HG03457 (cell line): ENCODE data around the gene LACTB.

ENCODE experiments used
- ATAC-seq: cut with Tn5 transposase; IDR thresholded peaks from one replicate; pipeline ENCODE4 v1.9.1; 2021; ENCODE audit warnings: moderate number of reproducible peaks; ENCODE audit not compliant: unreplicated experiment

LACTB gene, protein sequence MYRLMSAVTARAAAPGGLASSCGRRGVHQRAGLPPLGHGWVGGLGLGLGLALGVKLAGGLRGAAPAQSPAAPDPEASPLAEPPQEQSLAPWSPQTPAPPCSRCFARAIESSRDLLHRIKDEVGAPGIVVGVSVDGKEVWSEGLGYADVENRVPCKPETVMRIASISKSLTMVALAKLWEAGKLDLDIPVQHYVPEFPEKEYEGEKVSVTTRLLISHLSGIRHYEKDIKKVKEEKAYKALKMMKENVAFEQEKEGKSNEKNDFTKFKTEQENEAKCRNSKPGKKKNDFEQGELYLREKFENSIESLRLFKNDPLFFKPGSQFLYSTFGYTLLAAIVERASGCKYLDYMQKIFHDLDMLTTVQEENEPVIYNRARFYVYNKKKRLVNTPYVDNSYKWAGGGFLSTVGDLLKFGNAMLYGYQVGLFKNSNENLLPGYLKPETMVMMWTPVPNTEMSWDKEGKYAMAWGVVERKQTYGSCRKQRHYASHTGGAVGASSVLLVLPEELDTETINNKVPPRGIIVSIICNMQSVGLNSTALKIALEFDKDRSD

GRCh38 chr15:63121382-63122001 lies at the start of gene LACTB:
TSS of gene LACTB (plus strand) at chr15:63121861. CDS start at chr15:63121872, 11 bp downstream.
- ATAC-seq, result peak; percentile 54

GRCh38 chr15:63072023-63072650 lies 49.5 kb upstream of the LACTB start:
- no peak for ATAC-seq

GRCh38 chr15:63072809-63073277 lies 48.8 kb upstream of the LACTB start:
- no peak for ATAC-seq

DNA sequence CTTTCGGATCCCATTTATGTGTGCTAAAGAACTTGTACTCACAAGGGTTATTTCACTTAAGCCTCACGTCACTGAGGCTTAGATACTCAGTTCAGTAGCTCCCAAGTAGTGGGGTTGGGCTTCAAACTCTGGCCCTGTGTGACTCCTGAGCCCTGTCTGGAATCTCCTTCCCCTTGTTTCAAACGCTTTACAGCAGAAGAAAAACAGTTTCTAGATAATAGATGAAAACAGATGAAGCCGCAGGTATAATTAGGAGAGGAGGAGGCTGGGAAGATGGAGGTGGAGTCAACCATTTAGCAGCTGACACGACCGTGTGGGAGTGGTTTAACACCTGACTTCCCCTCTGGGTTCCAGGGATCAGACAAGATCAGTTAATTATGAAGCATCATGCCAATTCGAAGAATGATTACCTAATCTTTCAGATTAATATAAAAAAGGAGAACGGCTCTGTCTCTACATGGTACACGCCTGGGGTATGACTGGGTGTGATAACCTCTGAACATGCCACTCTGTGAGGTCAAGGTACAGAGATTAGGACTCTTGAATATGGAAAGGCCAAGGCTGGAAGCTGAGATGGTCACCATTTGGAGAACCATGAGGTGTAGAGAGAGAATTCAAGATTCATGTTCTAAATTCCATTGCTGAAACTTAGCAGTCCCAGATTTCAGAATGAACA lies 48.0 kb upstream of the LACTB start:
- ATAC-seq, result no peak

DNA sequence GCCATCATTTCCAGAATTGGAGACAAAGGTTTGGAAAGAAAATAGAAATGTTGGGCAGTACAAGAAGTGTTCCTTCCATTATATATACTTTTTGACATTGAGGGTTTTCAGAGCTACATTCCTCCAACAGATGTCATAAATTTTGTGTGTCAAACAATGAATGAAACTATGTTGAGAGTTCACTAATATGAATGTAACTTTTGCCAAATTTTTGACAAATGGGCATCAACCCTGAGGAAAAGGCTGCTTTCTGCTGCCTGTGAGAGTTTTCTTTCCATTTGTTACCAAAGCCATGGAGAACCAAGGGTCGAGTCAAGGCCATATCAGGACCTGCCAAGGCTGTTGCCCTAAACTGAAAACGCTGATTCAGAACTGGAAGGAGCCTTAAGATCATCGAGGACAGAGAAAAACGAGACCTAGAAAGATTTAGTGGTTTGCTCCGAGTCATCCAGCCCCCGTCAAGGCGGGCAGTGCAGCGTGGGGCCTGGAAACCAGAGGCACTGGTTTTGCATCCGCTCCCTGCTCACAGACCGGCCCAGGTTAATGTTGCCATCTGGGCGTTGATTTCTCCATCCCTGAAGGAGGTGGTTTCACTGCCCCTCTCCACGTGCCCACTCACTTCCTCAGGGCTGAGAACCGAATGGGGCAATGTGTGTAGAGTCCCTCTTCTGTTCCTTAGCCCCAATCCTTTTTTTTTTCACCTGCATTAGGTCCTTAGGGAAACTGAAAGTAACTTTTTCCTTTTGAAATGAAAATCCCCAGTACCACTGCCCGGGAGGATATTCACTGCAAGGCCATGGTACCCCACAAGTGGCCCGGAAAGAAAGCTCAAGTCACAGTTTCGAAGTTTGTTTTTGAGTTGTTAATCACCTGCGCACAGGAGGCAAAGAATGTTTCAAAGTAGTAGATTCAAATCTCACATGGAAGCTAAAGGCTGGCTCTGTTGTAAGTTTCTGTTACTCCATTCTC lies 46.4 kb upstream of the LACTB start:
- no peak for ATAC-seq

DNA sequence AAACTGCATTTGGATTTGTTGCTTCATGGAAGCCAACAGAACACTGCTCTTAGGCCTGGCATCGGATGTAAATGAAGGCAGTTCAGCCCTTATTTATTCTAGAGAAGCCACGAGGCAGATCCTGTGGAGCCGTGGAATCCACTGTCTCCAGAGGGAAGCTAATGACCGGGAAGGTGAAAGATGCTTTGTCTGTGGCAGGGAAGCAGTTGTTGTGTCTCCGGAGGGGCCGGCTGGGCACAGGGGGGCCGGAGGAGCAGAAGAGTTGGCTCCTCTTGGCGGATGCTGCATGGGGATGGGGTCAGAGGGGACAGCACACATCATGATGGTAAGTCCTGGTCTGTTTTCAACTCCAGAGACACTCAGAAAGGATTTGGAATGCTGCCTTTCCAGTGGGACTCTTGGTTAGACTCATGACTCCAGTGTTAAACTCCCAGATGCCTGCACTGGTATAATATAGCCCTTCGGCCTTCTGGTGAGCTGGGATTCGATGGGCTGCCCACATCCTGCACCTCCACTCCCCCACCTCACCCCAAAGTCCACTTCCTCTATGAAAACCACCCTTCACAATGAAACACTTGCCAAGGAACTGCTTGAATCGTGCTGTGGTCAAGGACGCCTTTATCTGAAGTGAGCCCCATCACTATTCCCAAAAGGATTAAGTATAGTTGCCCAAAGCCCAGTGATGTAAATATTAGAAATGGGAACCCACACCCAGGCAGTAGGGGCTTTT lies 45.5 kb upstream of the LACTB start:
- no peak for ATAC-seq

- no peak for ATAC-seq
These were observed 45.0 kb upstream of the LACTB start for GRCh38 chr15:63076714-63077046.

GRCh38 chr15:63077952-63078351 lies 43.7 kb upstream of the LACTB start:
- no peak for ATAC-seq

GRCh38 chr15:63079947-63080626 lies 41.6 kb upstream of the LACTB start:
- ATAC-seq, result no peak

GRCh38 chr15:63080634-63081250 lies 40.9 kb upstream of the LACTB start:
- no peak for ATAC-seq

- ATAC-seq, result no peak
These were observed 39.3 kb upstream of the LACTB start for GRCh38 chr15:63082366-63082765.

DNA sequence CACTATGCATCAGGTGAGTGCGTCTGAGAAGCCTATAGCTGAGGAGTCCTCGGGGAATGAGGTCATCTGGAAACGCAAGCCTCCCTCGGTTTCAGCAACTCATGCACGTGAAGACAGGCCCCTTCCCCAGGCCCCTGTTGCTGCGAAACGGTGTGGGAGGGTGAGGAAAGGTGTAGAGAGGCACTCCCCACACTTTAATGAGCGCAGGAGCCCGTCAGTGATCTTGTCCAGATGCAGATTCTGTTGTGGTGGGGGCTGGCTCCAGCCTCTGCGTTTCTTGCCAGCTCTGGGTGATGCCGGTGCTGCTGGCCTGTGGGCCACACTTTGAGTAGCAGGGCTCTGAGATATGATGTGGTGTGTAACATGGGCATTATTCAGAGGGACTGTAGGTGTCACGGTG lies 38.6 kb upstream of the LACTB start:
- ATAC-seq, result no peak

DNA sequence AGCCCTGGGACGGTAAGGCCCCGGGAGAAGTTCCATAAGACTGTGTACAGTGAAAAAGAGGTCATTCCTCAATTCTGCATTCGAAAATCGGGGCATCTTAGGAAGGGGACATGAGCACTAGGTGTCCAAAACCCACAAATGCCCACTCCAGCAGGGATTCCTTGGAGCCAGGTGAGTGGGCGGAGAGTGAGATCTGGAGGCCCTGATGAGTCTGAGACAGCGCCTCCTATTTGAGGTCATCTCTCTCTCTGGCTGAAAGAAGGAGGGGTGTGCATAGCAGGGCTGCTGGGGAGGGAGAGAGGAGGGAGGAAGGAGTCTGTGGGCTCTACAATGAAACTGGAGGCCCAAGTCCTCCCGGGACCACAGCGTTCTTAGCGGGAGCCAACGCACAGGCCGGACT lies 38.1 kb upstream of the LACTB start:
- no peak for ATAC-seq

- no peak for ATAC-seq
These were observed 36.9 kb upstream of the LACTB start for GRCh38 chr15:63084806-63085205.

GRCh38 chr15:63085289-63085688 lies 36.4 kb upstream of the LACTB start:
- no peak for ATAC-seq

- no peak for ATAC-seq
These were observed 35.4 kb upstream of the LACTB start for GRCh38 chr15:63086271-63086670.

DNA sequence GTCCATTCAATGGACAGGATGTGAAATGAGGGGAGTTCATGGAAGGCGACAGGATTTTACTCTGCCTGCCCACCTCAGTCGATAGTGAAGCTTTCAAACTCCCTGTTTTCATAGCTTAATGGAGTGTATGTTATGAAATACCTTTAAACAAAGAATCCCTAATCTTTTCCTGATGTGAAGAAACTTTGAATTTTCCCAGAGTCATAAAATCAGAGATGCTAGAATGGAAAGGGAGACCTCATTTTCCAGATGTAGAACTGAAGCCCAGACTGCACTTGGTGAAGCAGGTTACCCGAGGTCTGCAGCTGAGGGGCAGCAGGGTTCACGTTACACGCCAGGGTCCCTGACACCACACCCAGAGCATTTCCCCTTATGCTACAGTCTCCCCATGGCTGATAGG lies 34.7 kb upstream of the LACTB start:
- ATAC-seq, result no peak

GRCh38 chr15:63088533-63089245 lies 33.0 kb upstream of the LACTB start:
- ATAC-seq, result no peak
